Tibial nerve (tissue), 4 donors: ENCODE data around the gene KCNE3. TPM values are rescaled to one million over a fixed set of nuclear protein-coding genes. Genes with fewer than 3 reads are reported as not detected.
"Not testable (repeated sequence)": the region's sequence is repeated elsewhere in the genome, so short reads cannot be mapped to it uniquely, and the experiment has no call there.

ENCODE experiments used
- DNase-seq, 2 donors: peaks; one replicate each; pipeline ENCODE4 v3.0.0-alpha.2; 2019; ENCODE audit warnings: low spot score in 2 of 2
- H3K27ac ChIP-seq, 4 donors: fragments of 200-600 bp; sonication (generic) in 3 of 4; one replicate each; pipeline ENCODE4 v1.5.1; 2017 to 2019; ENCODE audit warnings: mild to moderate bottlenecking in 1 of 4
- H3K27me3 ChIP-seq, 2 donors: fragments of 200-600 bp; sonication (generic) in 1 of 2; one replicate each; pipeline versions ENCODE4 v1.5.1 to v1.6.0; 2017 to 2019
- H3K36me3 ChIP-seq, 3 donors: fragments of 200-600 bp; sonication (generic); one replicate each; pipeline ENCODE4 v1.5.1; 2018 to 2019
- H3K4me1 ChIP-seq, 4 donors: fragments of 200-600 bp; sonication (generic) in 3 of 4; one replicate each; pipeline ENCODE4 v1.5.1; 2017 to 2019
- H3K4me3 ChIP-seq, 4 donors: fragments of 200-600 bp; sonication (generic) in 3 of 4; one replicate each; pipeline ENCODE4 v1.5.1; 2017 to 2019; ENCODE audit warnings: mild to moderate bottlenecking in 1 of 4, moderate library complexity in 1 of 4
- H3K9me3 ChIP-seq, 4 donors: fragments of 200-600 bp; sonication (generic) in 3 of 4; one replicate each; pipeline ENCODE4 v1.5.1; 2017 to 2019
- EP300 ChIP-seq, 2 donors: sonication (generic); formaldehyde crosslinking; IDR thresholded peaks; one replicate each; pipeline ENCODE4 v1.6.1; 2017; ENCODE audit warnings: antibody characterized with exemption in 2 of 2, mild to moderate bottlenecking in 1 of 2
- POLR2A ChIP-seq, 2 donors: fragments of 450-650 bp; IDR thresholded peaks; one replicate each; pipeline ENCODE4 v1.6.1; 2017; ENCODE audit warnings: antibody characterized with exemption in 2 of 2, mild to moderate bottlenecking in 2 of 2, moderate library complexity in 2 of 2
- WGBS, 2 donors: methylation state at CpG; one replicate each; pipeline ENCODE4 v1.1.5; 2018; 5-methylcytosine and 5-hydroxymethylcytosine counted together
- total RNA-seq, 4 donors: library from RNA; depleted of rRNA; stranded (reverse); fragments of >200 nt; gene quantifications; one replicate each; pipeline ENCODE4 v1.1.0, GENCODE V29; 2016
- TF ChIP-seq, protein P1 (sequence below), 5 experiments: fragments of 200-600 bp in 3 of 5; fragments of 450-650 bp in 2 of 5; sonication (generic) in 3 of 5; IDR thresholded peaks; one replicate each; pipeline ENCODE4 v1.5.1; 2016 to 2019; ENCODE audit warnings: antibody characterized with exemption in 5 of 5, mild to moderate bottlenecking in 3 of 5, moderate library complexity in 2 of 5

Gene KCNE3
- total RNA-seq, 4 donors from 2014 or later = 5.7 to 8.5 (median 6.7) TPM

DNA sequence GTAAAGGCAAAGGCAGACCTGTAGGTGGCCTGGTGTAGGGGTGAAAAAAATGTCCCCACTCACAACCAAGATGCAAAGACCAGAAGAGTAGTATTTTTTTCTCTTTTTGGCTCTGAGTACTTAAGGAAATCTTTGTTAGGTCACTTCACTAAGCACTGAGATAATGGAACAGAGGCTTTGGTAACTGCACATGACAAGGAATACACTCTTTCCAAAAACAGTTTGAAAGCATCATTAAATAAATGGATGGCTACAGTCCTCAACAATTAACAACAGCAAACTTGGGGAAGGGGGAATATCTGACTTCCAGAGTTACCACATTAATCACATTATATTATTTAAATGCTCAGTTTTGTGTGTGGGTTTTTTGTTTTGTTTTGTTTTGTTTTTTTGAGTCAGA is 42.2 kb downstream of the KCNE3 start:
- Histone ChIP-seq H3K4me1 (no peaks in the 10 kb centered on the region), H3K36me3 (no peaks in the 10 kb centered on the region)

GRCh38 chr11:74418509-74418895 is 48.8 kb downstream of the KCNE3 start:
- no peak for DNase-seq
- H3K4me1 ChIP-seq = peaks cover 0 to 25% (median 0%) of the 10 kb centered on the region in 4 donors
- WGBS, 2 donors = 5 to 27% methylated on average over 1 of the region's 1 CpG
- peak in 1 of 2 donors; percentile 69 for TF ChIP-seq EP300 (IDR thresholded peaks at IDR 0.05)
- TF ChIP-seq, protein P1, sequence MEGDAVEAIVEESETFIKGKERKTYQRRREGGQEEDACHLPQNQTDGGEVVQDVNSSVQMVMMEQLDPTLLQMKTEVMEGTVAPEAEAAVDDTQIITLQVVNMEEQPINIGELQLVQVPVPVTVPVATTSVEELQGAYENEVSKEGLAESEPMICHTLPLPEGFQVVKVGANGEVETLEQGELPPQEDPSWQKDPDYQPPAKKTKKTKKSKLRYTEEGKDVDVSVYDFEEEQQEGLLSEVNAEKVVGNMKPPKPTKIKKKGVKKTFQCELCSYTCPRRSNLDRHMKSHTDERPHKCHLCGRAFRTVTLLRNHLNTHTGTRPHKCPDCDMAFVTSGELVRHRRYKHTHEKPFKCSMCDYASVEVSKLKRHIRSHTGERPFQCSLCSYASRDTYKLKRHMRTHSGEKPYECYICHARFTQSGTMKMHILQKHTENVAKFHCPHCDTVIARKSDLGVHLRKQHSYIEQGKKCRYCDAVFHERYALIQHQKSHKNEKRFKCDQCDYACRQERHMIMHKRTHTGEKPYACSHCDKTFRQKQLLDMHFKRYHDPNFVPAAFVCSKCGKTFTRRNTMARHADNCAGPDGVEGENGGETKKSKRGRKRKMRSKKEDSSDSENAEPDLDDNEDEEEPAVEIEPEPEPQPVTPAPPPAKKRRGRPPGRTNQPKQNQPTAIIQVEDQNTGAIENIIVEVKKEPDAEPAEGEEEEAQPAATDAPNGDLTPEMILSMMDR (IDR thresholded peaks at IDR 0.05) = no peak
- no peaks in the 10 kb centered on the region for H3K9me3 ChIP-seq
- no peak overlapping the region for H3K4me3 ChIP-seq
- no peaks in the 10 kb centered on the region for H3K27me3 ChIP-seq
- H3K27ac ChIP-seq = peak overlapping the region; percentile 17 to 89 (median 71)
- H3K36me3 ChIP-seq = no peaks in the 10 kb centered on the region

More for the DNA sequence above, 42.2 kb downstream of the KCNE3 start:
- Histone ChIP-seq H3K9me3 (peaks cover 0 to 23% (median 0%) of the 10 kb centered on the region in 4 donors), H3K27ac (no peak overlapping the region), H3K27me3 (no peaks in the 10 kb centered on the region), H3K4me3 (no peak overlapping the region)
- TF ChIP-seq POLR2A (IDR thresholded peaks at IDR 0.05) = no peak
- TF ChIP-seq EP300 (IDR thresholded peaks at IDR 0.05) = no peak
- TF ChIP-seq, protein P1 (IDR thresholded peaks at IDR 0.05) = no peak
- no peak for DNase-seq

- H3K27me3 ChIP-seq = no peaks in the 10 kb centered on the region
- DNase-seq = no peak
- no peaks in the 10 kb centered on the region for H3K9me3 ChIP-seq
- H3K4me1 ChIP-seq = peaks cover 0 to 25% (median 0%) of the 10 kb centered on the region in 4 donors
- TF ChIP-seq, protein P1 (IDR thresholded peaks at IDR 0.05) = no peak
- TF ChIP-seq EP300 (IDR thresholded peaks at IDR 0.05) = no peak
- no peak for TF ChIP-seq POLR2A (IDR thresholded peaks at IDR 0.05)
- whole genome bisulfite sequencing, 2 donors = 68 to 73% methylated on average over 4 of the region's 4 CpGs
- peak overlapping the region; percentile 56 to 89 (median 78) for H3K27ac ChIP-seq
- H3K4me3 ChIP-seq = no peak overlapping the region
- H3K36me3 ChIP-seq = no peaks in the 10 kb centered on the region
Observed at GRCh38 chr11:74417860-74418508, 49.4 kb downstream of the KCNE3 start.

DNA sequence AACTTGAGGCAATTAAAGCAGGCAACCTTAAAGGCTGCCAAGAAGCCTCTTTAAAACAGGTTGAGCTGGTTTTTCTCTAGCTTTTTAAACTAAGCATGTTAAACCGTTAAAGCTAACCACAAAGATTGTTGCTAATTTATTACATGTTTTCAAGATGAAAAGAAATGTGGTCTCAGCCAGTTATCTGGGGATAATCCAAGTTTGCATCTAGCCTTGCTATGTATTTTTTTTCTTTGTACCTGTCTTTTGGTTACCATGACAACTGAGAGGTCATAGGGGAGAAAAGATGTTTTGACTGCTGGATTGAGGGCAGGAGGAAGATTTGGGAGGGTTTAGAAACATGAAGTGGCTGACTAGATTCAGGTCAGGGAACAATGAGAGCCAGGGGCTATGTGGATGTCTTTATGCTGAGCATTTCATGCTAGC is 50.0 kb downstream of the KCNE3 start:
- TF ChIP-seq EP300 (IDR thresholded peaks at IDR 0.05) (no peak), POLR2A (IDR thresholded peaks at IDR 0.05) (no peak)
- TF ChIP-seq, protein P1 (IDR thresholded peaks at IDR 0.05) = no peak

DNA sequence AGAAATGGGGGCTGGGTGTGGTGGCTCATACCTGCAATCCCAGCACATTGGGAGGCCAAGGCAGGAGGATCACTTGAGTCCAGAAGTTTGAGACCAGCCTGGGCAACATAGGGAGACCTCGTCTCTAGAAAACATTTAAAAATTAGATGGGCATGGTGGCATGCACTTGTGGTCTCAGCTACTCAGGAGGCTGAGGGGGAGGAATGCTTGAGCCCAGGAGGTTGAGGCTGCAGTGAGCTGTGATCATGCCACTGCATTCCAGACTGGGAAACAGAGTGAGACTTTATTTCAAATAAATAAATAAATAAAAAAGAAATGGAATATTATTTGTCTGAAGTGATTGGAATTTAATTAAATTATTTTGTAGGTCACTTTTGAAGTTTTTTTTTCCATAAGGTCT is 50.4 kb downstream of the KCNE3 start:
- peak overlapping the region in 2 of 4 donors; percentile 86 to 89 for H3K27ac ChIP-seq
- not testable (repeated sequence) for DNase-seq, H3K27me3 ChIP-seq, H3K4me3 ChIP-seq, H3K36me3 ChIP-seq, H3K9me3 ChIP-seq
- WGBS, 2 donors = 90 to 100% methylated on average over 1 of the region's 1 CpG
- H3K4me1 ChIP-seq = peaks cover 0 to 25% (median 0%) of the 10 kb centered on the region in 4 donors

More for the DNA sequence above, 50.0 kb downstream of the KCNE3 start:
- peak overlapping the region; percentile 56 to 89 (median 78) for H3K27ac ChIP-seq
- WGBS, 2 donors = 30 to 47% methylated on average over 1 of the region's 1 CpG
- no peak for DNase-seq
- H3K9me3 ChIP-seq = no peaks in the 10 kb centered on the region
- no peaks in the 10 kb centered on the region for H3K36me3 ChIP-seq
- no peak overlapping the region for H3K4me3 ChIP-seq
- peaks cover 0 to 25% (median 0%) of the 10 kb centered on the region in 4 donors for H3K4me1 ChIP-seq
- no peaks in the 10 kb centered on the region for H3K27me3 ChIP-seq
